ENCODE data around the gene ADAT2.
A peak's percentile ranks its signal among the peaks of the same experiment; 100 is the strongest.

Gene ADAT2

GRCh38 chr6:143397227-143398222, 53.0 kb downstream of the ADAT2 start:
- DNase-seq (ENCODE audit: low spot score), result peak; percentile 26

DNA sequence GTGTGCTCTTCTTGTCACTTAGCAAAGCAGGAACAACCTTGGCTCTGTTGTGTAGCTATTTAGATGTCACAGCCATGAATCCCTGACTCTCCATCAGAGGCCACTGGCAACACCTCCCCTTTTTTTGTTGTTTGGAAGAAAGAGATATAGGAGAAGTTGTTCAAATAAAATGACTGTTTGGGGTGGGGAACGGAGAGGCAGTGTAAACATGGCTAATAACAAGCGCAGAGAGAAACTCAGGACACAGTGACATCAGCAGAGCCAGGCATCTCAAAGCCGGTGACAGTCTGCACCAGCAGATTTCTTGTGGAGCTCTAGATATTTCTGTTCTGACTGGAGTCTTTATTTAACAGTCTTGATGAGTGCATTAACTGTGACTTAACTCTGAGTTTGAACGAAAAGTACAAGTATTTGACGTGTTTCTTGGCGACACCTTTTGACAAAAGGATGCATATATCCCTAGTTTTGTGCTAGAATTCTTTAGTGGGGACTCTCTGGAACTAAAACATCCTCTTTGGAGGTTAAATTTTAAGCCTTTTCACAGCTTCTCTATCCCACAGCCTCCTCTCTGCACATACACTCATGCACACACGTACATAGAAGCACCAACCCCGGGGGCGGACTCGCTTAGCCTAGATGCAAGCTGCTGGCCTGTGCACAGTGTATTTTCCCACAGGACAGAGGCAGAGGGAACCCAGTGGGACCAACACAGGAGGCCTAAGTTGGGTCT, 53.8 kb downstream of the ADAT2 start:
- no peak for DNase-seq (ENCODE audit: low spot score)

DNA sequence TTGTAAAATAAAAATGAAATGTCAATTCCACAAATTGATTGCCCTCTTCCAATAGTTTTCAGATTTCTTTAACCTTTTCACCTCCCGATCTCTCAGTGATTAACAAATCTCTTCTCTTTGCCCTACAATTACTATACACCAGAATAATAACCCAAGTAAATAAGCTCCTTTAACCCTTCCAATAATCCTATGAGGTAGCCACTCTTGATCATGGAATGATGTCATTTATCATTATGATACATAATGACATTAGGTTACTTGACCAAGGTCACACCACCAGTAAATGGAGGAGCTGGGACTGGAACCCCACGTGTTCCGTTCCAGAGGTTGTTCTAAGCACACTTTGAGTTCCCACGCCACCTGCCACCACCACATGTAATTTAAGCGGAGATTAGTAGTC, 54.8 kb downstream of the ADAT2 start:
- DNase-seq (ENCODE audit: low spot score), result no peak

DNA sequence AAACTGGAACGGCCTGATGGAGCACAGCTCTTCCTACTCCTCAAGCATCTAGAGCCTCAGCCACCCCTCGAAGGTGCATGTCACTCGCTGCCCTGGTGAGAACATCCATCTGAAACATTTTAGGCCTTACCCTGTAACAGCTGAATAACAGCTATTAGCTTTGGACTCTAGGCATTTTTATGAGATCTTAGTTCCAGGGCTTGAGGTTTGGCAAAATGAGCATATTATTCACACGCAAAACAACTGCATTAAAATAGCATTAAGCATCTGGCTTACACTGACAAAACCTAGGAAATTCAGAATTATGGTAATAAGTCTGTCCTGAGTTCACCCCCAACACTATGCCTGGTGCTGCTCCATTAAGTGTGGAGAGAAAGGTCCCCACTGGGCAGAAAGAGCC, 56.1 kb downstream of the ADAT2 start:
- DNase-seq (ENCODE audit: low spot score), result no peak

DNA sequence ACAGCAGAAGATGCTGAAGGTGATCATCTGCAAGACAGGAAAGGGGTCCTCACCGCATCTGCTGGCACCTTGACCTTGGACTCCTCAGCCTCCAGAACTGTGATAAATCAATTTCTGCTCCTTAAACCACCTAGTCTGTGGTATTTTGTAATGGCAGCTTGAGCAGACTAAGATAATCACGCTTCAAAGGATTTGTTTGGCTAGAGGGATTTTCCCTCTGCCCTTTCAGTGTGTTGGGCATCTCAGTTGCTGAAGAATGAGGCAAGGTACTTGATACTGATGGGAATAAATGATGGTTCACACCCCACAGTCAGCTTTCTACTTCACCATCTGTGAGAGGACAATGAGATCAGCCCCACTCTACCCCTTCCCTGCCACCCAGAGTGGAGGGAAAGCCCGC, 60.2 kb downstream of the ADAT2 start:
- DNase-seq (ENCODE audit: low spot score), result no peak

GRCh38 chr6:143385636-143386035, 64.9 kb downstream of the ADAT2 start:
- no peak for DNase-seq (ENCODE audit: low spot score)

DNA sequence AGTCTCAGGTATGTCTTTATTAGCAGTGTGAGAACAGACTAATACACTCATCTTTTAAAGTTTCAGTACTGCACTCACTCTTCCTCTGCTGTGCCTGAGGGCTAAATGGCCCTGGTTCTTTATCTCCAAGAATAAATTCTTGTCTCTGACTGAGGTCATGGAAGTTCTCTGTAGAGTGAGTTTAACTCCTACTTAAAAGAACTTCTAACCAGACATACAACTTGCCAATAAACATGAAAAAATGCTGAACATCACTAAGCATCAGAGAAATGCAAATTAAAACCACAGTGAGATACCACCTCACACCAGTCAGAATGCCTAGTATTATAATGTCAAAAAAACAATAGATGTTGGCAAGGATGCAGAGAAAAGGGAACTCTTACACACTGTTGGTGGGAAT, 73.6 kb downstream of the ADAT2 start:
- no peak for DNase-seq (ENCODE audit: low spot score)

DNA sequence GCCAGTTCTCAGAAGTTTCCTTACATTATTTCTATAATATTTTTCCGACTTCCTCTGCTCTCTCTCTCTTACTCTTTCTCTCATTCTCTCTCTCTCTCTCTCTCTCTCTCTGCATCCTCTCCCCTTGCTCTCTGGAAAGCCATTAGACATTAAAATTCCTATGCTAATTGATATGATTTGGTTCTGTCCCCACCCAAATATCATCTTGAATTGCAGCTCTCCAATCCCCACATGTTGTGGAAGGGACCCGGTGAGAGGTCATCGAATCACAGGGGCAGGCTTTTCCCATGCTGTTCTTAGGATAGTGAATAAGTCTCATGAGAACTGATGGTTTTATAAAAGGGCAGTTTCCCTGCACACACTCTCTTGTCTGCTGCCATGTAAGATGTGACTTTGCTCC, 74.1 kb downstream of the ADAT2 start:
- no peak for DNase-seq (ENCODE audit: low spot score)

- no peak for DNase-seq (ENCODE audit: low spot score)
Observed at GRCh38 chr6:143375022-143375585, 75.4 kb downstream of the ADAT2 start.

DNA sequence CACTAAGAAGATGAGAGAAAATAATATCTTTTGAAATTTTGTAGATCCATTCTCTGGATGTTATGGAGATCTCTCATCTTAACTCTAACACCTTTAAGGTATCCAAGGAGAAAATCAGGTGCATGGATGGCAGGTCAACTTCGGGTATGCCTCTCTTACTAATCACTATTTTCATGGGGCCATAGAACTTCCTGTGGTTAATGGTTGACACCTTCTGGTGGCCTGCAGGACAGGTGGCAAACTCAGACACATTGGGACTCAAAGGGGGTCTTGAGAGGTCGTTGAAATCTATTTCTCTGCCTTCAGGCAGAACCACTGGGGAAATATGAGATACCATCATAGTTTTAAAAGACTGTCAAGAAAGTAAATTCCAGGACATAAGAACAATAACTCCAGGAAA, 76.5 kb downstream of the ADAT2 start:
- no peak for DNase-seq (ENCODE audit: low spot score)

Measured in D341Med (cell line).